Kidney epithelial cell (primary cell): ENCODE data around the gene ATP10B. TPM values are rescaled to one million over a fixed set of nuclear protein-coding genes. Genes with fewer than 3 reads are reported as not detected.

Experiments
- DNase-seq: peaks from one replicate; pipeline ENCODE4 v3.0.0-alpha.2; 2010; ENCODE audit warnings: low read depth
- H3K27me3 ChIP-seq: 2 replicates; pipeline ENCODE4 v1.6.0; 2011; ENCODE audit warnings: low read length; ENCODE audit not compliant: control insufficient read depth, insufficient read depth
- H3K36me3 ChIP-seq: 2 replicates; pipeline ENCODE4 v1.5.1; 2011; ENCODE audit warnings: low read length; ENCODE audit not compliant: control insufficient read depth, insufficient read depth
- H3K4me3 ChIP-seq: 2 replicates; pipeline ENCODE4 v1.5.1; 2011; ENCODE audit warnings: low read depth, mild to moderate bottlenecking, control low read depth, low read length
- total RNA-seq: library from RNA; depleted of rRNA; stranded (reverse); fragments of >200 nt; gene quantifications from 2 replicates; pipeline ENCODE4 v1.2.3, GENCODE V29; 2015
- TF ChIP-seq, protein P1 (sequence below): IDR thresholded peaks from 2 replicates; pipeline ENCODE4 v1.5.1; 2011; ENCODE audit warnings: mild to moderate bottlenecking, moderate library complexity, low read length, control low read depth, inconsistent platforms; ENCODE audit not compliant: insufficient read depth, poor library complexity, severe bottlenecking

Gene ATP10B
- total RNA-seq, 1 donor from 2014 or later: not detected

GRCh38 chr5:160701403-160701802 is 150.6 kb downstream of the ATP10B start:
- no peaks in the 10 kb centered on the region for H3K36me3 ChIP-seq
- no peaks in the 10 kb centered on the region for H3K27me3 ChIP-seq
- DNase-seq: no peak
- H3K4me3 ChIP-seq: no peak overlapping the region
- TF ChIP-seq, protein P1, sequence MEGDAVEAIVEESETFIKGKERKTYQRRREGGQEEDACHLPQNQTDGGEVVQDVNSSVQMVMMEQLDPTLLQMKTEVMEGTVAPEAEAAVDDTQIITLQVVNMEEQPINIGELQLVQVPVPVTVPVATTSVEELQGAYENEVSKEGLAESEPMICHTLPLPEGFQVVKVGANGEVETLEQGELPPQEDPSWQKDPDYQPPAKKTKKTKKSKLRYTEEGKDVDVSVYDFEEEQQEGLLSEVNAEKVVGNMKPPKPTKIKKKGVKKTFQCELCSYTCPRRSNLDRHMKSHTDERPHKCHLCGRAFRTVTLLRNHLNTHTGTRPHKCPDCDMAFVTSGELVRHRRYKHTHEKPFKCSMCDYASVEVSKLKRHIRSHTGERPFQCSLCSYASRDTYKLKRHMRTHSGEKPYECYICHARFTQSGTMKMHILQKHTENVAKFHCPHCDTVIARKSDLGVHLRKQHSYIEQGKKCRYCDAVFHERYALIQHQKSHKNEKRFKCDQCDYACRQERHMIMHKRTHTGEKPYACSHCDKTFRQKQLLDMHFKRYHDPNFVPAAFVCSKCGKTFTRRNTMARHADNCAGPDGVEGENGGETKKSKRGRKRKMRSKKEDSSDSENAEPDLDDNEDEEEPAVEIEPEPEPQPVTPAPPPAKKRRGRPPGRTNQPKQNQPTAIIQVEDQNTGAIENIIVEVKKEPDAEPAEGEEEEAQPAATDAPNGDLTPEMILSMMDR: no peak

GRCh38 chr5:160699301-160699700 is 152.7 kb downstream of the ATP10B start:
- Histone ChIP-seq H3K27me3 (no peaks in the 10 kb centered on the region), H3K36me3 (no peaks in the 10 kb centered on the region), H3K4me3 (no peak overlapping the region)
- DNase-seq: peak; percentile 7
- TF ChIP-seq, protein P1: no peak

DNA sequence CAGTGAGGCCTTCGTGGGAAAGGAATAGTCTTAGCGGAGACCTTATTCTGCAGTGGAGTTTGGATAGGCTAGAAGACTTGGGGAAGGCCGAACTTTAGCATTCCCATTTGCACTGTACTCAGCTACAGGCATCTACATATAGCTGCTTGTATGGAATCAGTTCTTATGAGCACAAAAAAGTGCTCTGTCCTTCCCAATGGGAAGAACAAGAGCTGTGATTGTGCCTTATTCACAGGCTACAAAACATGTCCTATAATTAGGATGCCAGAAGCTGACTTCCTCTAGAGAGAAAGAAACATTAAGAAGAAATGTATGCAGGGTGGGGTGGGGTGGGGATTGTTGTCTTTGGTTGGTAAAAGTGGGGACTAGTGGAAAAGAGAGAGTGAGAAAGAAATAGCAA is 154.7 kb downstream of the ATP10B start:
- TF ChIP-seq, protein P1: no peak
- Histone ChIP-seq H3K4me3 (no peak overlapping the region), H3K36me3 (no peaks in the 10 kb centered on the region), H3K27me3 (no peaks in the 10 kb centered on the region)
- DNase-seq: no peak

GRCh38 chr5:160694896-160695295 is 157.1 kb downstream of the ATP10B start:
- TF ChIP-seq, protein P1: no peak
- no peaks in the 10 kb centered on the region for H3K27me3 ChIP-seq
- DNase-seq: no peak
- no peaks in the 10 kb centered on the region for H3K36me3 ChIP-seq
- no peak overlapping the region for H3K4me3 ChIP-seq

GRCh38 chr5:160693831-160694465 is 158.1 kb downstream of the ATP10B start:
- H3K27me3 ChIP-seq: no peaks in the 10 kb centered on the region
- no peaks in the 10 kb centered on the region for H3K36me3 ChIP-seq
- TF ChIP-seq, protein P1: no peak
- no peak for DNase-seq
- no peak overlapping the region for H3K4me3 ChIP-seq

- no peaks in the 10 kb centered on the region for H3K27me3 ChIP-seq
- no peak for DNase-seq
- TF ChIP-seq, protein P1: no peak
Observed at GRCh38 chr5:160692271-160692670, 159.7 kb downstream of the ATP10B start.

More at GRCh38 chr5:160692271-160692670, 159.7 kb downstream of the ATP10B start:
- Histone ChIP-seq H3K36me3 (no peaks in the 10 kb centered on the region), H3K4me3 (no peak overlapping the region)
